Calu3 (cell line): ENCODE measurements around the gene TNFSF10. TPM values are rescaled to one million over a fixed set of nuclear protein-coding genes. Genes with fewer than 3 reads are reported as not detected.

ENCODE experiments used
- BruUV-seq: library from RNA; stranded (reverse); fragments of 400-500 nt; replicated peaks from 2 replicates; lab custom pipeline; 2021; lab: Mats Ljungman, UMichigan
- CTCF ChIA-PET: fragments of 300-600 bp; sonication (Branson Sonifier 250); formaldehyde crosslinking; loops from one replicate; lab custom pipeline; 2022; ENCODE audit warnings: antibody characterized with exemption; lab: Charles Lee
- DNase-seq: peaks from one replicate; pipeline ENCODE4 v3.0.0; 2022
- H3K27ac Mint-ChIP-seq: one replicate; pipeline ENCODE4 v1.8.0; 2022; ENCODE audit warnings: mixed read lengths; ENCODE audit not compliant: unreplicated experiment
- H3K27me3 Mint-ChIP-seq: one replicate; pipeline ENCODE4 v1.8.0; 2022; ENCODE audit warnings: mixed read lengths; ENCODE audit not compliant: unreplicated experiment
- H3K36me3 Mint-ChIP-seq: one replicate; pipeline ENCODE4 v1.8.0; 2022; ENCODE audit warnings: mild to moderate bottlenecking, moderate library complexity, mixed read lengths; ENCODE audit not compliant: insufficient read depth, unreplicated experiment
- H3K4me1 Mint-ChIP-seq: one replicate; pipeline ENCODE4 v1.8.0; 2022; ENCODE audit warnings: mild to moderate bottlenecking, low read depth, mixed read lengths; ENCODE audit not compliant: unreplicated experiment
- H3K4me3 Mint-ChIP-seq: one replicate; pipeline ENCODE4 v1.8.0; 2022; ENCODE audit warnings: mild to moderate bottlenecking, low read depth, moderate library complexity, mixed read lengths; ENCODE audit not compliant: unreplicated experiment
- H3K9me3 Mint-ChIP-seq: one replicate; pipeline ENCODE4 v1.8.0; 2022; ENCODE audit warnings: low read depth, mixed read lengths; ENCODE audit not compliant: unreplicated experiment
- intact Hi-C: fragments of 100-400 bp; cut with micrococcal nuclease; formaldehyde crosslinking; loops from one replicate; pipeline ENCODE4 v1.10.0; 2022; ENCODE audit not compliant: unreplicated experiment
- total RNA-seq: library from RNA; stranded (reverse); gene quantifications from 2 replicates; pipeline ENCODE4 v1.2.3, GENCODE V29; 2022
- TF ChIP-seq, protein P1 (sequence below): fragments of 200-600 bp; IDR thresholded peaks from one replicate; pipeline ENCODE4 v1.8.0; 2022; ENCODE audit warnings: antibody characterized with exemption; ENCODE audit not compliant: unreplicated experiment

Gene TNFSF10
- total RNA-seq, 1 experiment from 2014 or later: 41.4 TPM

DNA sequence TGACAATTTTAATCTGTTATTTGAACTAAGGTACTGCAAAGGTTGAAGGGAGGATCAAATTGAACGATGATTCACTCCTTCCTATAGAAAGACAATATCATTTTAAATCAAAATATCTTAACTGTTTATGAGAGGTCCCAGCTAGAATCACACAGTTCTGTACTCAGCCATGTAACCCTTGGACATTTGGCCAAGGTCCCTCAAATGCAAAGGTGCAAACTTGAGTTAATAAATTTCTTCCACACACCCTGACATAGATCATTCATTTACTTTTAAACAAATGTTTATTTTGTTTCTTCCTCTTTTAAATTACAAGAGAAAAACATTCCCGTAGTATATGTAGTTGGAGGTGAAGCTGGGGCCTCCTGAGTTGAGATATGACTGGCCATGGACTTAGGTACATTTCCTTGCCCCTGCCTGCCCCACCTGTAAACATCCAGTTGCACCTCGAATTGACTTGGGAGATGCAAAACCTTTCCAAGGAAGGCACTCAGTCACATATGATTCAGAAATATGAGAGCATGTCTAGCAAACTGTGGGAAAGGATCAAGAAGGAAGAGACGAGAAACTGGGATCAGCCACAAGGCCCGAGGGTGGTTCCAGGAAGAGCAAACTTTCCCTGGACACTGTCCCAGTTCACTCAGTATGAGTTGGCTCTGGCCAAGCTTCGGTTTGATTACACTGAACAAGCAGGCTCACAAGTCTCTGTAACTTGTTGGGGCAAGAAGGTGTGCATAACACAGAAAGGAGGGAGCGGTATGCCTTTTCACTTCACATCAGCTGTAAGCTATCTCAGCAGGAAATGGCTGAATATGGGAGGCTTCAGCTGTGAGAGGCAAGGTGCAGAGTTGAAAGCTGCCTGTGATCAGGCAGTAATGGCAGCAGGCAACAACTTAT, 6.7 kb downstream of the TNFSF10 start:
- no TSS peak for BruUV-seq
- intact Hi-C loops: no loop called here
- CTCF ChIA-PET: interaction anchor here (0.9 to 2.0 kb wide), 10 partner anchors 8 to 150 kb away, joined by 3 to 16 read pairs (median 4); no protein-coding TSS in a partner anchor
- Mint-ChIP-seq H3K9me3 (no peaks in the 10 kb centered on the region), H3K4me3 (peak overlapping the region; percentile 12), H3K27ac (peak overlapping the region; percentile 63), H3K36me3 (peaks cover 12% of the 10 kb centered on the region), H3K4me1 (peaks cover 42% of the 10 kb centered on the region), H3K27me3 (no peaks in the 10 kb centered on the region)
- DNase-seq: peak; percentile 60
- TF ChIP-seq, protein P1, sequence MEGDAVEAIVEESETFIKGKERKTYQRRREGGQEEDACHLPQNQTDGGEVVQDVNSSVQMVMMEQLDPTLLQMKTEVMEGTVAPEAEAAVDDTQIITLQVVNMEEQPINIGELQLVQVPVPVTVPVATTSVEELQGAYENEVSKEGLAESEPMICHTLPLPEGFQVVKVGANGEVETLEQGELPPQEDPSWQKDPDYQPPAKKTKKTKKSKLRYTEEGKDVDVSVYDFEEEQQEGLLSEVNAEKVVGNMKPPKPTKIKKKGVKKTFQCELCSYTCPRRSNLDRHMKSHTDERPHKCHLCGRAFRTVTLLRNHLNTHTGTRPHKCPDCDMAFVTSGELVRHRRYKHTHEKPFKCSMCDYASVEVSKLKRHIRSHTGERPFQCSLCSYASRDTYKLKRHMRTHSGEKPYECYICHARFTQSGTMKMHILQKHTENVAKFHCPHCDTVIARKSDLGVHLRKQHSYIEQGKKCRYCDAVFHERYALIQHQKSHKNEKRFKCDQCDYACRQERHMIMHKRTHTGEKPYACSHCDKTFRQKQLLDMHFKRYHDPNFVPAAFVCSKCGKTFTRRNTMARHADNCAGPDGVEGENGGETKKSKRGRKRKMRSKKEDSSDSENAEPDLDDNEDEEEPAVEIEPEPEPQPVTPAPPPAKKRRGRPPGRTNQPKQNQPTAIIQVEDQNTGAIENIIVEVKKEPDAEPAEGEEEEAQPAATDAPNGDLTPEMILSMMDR: no peak

DNA sequence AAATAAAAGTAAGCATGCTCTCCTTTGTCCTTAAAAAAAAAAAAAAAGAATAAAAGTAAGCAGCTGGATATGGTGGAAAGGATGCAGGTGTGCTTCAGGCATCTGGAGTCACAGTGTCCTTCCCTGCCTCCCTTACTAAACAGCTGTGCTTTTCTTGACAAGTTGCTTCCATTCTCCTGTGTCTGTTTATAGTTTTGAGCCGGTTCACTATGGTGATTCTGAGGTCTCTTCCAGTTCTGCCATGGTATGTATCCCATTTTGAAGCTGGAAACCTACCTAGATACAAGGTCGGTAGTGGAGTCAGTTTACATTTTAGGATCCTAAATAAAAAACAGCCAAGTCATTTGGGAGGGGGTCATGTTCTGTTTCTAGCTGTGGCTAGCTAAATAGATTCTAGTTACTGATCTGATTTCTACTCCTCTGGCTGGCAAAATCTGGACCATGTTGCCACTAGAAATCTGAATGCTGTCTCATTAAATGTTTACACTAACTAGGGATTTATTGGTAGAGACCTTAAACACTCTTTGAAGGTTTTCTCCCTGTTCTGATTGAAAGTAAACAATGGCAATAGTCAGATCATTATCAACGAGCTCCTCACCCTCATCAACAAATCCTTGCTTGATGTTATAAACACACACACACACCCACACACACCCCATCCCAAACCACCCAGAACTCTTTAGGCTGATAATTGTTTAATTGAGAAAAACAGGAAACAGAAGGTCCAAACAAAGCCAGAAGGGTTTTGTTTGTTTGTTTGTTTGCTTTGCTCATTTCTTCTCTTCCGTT, 7.9 kb downstream of the TNFSF10 start:
- BruUV-seq: no TSS peak
- no peaks in the 10 kb centered on the region for H3K9me3 Mint-ChIP-seq
- H3K36me3 Mint-ChIP-seq: peaks cover 18% of the 10 kb centered on the region
- CTCF ChIA-PET: interaction anchor here (0.6 to 1.6 kb wide), 3 partner anchors 15 to 1226 kb away, joined by 3 to 8 read pairs (median 4); no protein-coding TSS in a partner anchor
- intact Hi-C loops: no loop called here
- TF ChIP-seq, protein P1: no peak
- DNase-seq: no peak
- H3K4me1 Mint-ChIP-seq: peaks cover 29% of the 10 kb centered on the region
- H3K27ac Mint-ChIP-seq: no peak overlapping the region
- H3K27me3 Mint-ChIP-seq: no peaks in the 10 kb centered on the region
- H3K4me3 Mint-ChIP-seq: no peak overlapping the region

DNA sequence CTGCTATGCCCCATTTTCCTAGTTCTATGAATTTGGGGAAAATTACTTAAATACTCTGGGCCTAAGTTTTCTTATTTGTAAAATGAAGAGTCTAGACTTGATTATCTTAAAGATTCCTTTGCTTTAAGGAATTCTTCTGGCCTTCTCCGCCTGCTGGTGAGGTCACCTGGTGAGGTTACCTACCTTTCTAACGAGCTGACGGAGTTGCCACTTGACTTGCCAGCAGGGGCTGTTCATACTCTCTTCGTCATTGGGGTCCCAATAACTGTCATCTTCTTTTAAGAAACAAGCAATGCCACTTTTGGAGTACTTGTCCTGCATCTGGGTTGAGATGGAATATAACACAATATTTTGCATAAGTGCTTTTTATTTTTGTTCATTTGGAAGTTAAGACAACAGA, 8.6 kb downstream of the TNFSF10 start:
- intact Hi-C loops: no loop called here
- H3K27ac Mint-ChIP-seq: no peak overlapping the region
- no peak overlapping the region for H3K4me3 Mint-ChIP-seq
- CTCF ChIA-PET: interaction anchor here (1.2 kb wide), 1 partner anchor 16 kb away, joined by 3 read pairs; no protein-coding TSS in a partner anchor
- TF ChIP-seq, protein P1: no peak
- H3K4me1 Mint-ChIP-seq: peaks cover 28% of the 10 kb centered on the region
- no peak for DNase-seq
- peaks cover 18% of the 10 kb centered on the region for H3K36me3 Mint-ChIP-seq
- H3K27me3 Mint-ChIP-seq: no peaks in the 10 kb centered on the region
- no TSS peak for BruUV-seq
- no peaks in the 10 kb centered on the region for H3K9me3 Mint-ChIP-seq

DNA sequence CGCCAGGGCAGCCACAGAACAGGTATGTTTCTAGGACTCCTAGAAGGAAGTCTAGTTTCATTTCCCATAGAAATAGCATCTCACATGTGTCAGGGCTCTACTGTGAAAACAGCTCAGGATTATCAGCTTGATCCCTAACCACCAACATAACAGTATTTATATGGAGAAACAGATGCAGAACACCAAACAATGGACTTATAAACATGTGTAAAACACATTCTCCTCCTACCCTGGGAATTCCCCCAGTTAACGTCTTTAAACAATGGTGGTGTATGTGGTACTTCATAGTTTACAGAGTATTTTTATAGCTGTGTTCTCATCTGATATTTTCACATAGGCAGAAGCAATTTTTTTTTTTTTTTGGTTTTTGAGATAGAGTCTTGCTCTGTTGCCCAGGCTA, 9.7 kb downstream of the TNFSF10 start:
- H3K9me3 Mint-ChIP-seq: no peaks in the 10 kb centered on the region
- TF ChIP-seq, protein P1: no peak
- intact Hi-C loops: no loop called here
- H3K36me3 Mint-ChIP-seq: peaks cover 19% of the 10 kb centered on the region
- no peak overlapping the region for H3K4me3 Mint-ChIP-seq
- CTCF ChIA-PET: interaction anchor here (0.5 to 1.4 kb wide), 4 partner anchors 10 to 654 kb away, joined by 3 to 5 read pairs (median 4); partner anchors contain the start of gene TNFSF10
- H3K4me1 Mint-ChIP-seq: peaks cover 28% of the 10 kb centered on the region
- no peak for DNase-seq
- no peaks in the 10 kb centered on the region for H3K27me3 Mint-ChIP-seq
- no TSS peak for BruUV-seq
- H3K27ac Mint-ChIP-seq: no peak overlapping the region
